DND-41 (cell line): ENCODE measurements around the gene RNF14.

Experiments
- EZH2 ChIP-seq: IDR thresholded peaks from 3 replicates; pipeline ENCODE4 v1.6.1; 2012; ENCODE audit warnings: borderline replicate concordance, low read depth, mild to moderate bottlenecking, moderate library complexity, low read length, inconsistent platforms; ENCODE audit not compliant: severe bottlenecking
- TF ChIP-seq, protein P1 (sequence below): IDR thresholded peaks from 2 replicates; pipeline ENCODE4 v1.5.1; 2012; ENCODE audit warnings: borderline replicate concordance, low read length, moderate library complexity, mild to moderate bottlenecking; ENCODE audit not compliant: poor library complexity, severe bottlenecking; ENCODE audit errors: extremely low read depth

- TF ChIP-seq, protein P1, sequence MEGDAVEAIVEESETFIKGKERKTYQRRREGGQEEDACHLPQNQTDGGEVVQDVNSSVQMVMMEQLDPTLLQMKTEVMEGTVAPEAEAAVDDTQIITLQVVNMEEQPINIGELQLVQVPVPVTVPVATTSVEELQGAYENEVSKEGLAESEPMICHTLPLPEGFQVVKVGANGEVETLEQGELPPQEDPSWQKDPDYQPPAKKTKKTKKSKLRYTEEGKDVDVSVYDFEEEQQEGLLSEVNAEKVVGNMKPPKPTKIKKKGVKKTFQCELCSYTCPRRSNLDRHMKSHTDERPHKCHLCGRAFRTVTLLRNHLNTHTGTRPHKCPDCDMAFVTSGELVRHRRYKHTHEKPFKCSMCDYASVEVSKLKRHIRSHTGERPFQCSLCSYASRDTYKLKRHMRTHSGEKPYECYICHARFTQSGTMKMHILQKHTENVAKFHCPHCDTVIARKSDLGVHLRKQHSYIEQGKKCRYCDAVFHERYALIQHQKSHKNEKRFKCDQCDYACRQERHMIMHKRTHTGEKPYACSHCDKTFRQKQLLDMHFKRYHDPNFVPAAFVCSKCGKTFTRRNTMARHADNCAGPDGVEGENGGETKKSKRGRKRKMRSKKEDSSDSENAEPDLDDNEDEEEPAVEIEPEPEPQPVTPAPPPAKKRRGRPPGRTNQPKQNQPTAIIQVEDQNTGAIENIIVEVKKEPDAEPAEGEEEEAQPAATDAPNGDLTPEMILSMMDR = no peak
- no peak for TF ChIP-seq EZH2
Measured at GRCh38 chr5:141950207-141951005, 18.5 kb upstream of the RNF14 start.
